HG03095 (cell line): ENCODE results near the gene NRXN2.

Experiments
- ATAC-seq: cut with Tn5 transposase; IDR thresholded peaks from one replicate; pipeline ENCODE4 v1.9.1; 2021; ENCODE audit warnings: moderate library complexity; ENCODE audit not compliant: unreplicated experiment

NRXN2 gene

DNA sequence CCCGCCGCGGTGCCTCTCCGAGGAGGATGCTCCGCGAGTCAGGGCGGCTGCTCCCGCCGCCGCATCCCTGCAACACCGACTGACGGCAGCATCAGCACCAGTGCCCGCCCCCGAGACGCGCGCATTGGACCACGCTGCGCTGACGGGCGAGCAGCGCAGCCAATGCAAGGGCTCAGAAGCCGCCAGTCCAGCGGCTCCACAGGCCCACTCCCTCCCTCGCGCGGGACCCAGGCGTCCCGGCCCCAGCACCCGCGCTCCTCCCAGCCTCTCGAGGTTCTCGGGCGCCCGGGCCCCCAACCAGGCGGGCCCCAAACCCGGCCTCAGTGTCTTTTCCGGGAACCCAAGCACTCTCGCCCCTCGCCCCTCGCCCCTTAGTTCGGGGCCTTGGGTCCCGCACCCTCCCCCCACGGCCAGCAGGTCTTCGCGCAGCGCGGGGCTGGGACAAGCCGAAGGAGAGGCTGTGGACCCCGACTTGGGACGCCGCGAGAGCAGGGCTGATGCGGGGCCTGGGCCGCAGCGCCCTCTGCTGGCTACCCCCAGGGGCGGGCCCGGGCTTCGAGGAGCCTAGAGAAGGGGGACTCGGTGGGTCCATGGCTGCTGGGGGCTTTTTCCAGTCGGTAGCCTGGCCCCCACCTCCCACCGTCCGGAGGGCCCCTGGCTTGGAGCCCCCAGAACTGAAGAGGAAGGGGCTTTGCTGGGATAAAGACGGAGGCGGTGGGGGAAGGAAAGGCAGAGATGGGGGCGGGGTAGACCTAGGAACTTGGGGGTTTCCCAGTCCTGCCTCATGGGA lies at the start of gene NRXN2:
NRXN2 (minus strand) TSS at position 81 of the 790 bp plus-strand sequence. CDS start 9,498 bp downstream, outside the sequence.
- peak; percentile 86 for ATAC-seq

DNA sequence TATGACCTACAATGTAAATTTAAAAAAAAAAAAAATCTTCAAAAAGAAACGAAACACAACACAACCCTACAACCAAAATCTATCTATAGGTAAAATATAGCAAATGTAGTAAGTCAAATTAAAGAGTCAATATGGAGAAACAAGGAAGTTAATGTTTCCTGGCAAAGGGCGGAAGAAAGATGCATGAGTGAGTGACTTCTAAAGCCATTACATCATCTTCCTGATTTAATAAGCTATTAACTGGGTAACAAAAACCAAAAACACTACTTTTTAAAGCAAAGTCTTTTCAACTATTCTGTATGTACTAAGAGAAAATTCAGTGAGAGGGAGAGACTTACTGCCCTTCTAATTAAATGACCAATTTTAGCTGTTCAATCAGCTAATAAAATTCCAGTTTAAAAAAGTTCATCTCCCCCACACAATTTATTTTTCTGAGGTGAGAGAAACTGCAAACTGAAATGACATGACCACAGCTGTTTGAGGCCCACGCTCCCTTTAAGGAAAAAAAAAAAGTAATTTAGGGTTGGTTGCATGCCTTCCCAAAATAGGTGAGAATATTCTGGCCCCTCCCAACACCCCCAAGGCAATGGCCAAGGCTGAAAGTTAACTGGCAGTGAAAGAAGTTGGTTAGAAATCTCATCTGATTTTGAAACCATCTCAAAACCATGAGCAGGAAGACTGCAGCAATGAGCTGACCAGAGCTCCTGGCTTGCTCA lies 49.5 kb upstream of the NRXN2 start:
- no peak for ATAC-seq

DNA sequence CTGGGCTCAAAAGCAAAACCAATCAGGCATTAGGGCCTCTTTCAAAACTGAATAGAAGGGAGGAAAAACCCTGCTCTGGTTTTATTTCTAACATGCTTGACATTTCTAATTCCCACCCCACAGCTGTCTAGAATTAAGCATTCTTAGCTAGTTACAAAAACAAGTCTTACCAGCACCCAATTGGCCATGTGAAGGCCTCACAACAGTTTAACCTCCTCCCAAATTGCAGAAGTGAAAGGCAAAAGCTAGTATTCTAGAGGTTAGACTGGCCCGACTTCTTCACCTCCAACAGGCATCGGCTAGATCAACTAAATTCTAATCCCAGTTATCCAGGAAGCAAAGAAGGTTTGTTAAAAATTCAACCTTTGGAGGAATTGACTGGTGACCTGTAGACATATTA lies 48.9 kb upstream of the NRXN2 start:
- ATAC-seq = no peak

DNA sequence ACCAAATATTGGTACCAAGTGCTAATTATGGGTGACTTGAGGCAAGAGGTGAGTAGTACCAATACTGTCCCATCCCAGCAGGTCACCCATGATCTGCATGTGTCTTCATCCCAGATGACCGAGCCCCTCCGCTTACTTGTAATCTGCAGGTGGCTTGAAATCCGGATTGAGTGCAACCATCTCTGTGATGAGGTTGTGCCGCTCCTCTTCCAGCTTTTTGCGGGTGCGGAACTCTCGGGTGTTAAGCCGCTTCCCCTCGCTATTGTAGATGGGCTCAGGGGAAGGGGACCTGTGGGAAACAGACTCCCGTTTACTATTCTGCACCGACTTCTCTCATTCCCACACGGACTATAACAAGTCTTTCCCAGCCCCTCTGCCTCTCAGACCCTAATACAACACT lies 47.1 kb upstream of the NRXN2 start:
- no peak for ATAC-seq

DNA sequence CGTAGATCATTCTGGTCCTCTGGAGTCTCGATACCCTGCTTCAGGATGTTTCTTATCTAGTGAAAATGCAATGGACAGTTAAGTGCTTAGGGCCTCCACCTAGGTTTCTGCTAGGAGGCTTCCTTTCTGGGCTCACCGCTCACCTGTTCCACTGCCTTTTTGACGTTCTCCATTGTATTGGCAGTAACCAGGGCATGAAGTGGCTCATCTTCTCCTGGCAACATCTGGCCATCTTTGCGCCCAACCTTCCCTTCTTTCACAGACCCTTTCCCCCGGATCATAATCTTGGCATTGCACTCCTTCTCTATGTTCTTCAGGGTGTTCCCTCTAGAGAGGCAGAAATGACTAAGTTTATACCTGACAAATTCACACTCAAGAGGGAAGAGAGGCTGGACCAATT lies 46.3 kb upstream of the NRXN2 start:
- no peak for ATAC-seq

DNA sequence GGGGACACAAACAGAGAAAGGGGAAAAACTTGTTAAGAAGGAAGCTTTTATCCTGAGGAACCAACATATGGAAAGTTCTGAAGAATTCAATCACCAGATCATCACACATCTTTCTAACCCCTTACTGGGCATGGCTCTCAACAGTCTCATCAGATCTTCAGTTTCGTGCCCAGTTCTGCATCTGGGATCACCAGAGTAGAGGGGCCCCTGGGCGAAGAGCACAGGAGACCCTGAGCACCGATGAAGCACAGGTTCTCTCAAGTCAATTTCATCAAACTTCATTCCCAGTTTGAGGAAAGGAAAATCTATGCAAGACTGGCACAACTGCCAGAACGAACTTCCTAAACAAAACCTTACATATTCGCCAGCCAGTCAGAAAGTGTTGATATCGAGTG lies 45.3 kb upstream of the NRXN2 start:
- no peak for ATAC-seq

DNA sequence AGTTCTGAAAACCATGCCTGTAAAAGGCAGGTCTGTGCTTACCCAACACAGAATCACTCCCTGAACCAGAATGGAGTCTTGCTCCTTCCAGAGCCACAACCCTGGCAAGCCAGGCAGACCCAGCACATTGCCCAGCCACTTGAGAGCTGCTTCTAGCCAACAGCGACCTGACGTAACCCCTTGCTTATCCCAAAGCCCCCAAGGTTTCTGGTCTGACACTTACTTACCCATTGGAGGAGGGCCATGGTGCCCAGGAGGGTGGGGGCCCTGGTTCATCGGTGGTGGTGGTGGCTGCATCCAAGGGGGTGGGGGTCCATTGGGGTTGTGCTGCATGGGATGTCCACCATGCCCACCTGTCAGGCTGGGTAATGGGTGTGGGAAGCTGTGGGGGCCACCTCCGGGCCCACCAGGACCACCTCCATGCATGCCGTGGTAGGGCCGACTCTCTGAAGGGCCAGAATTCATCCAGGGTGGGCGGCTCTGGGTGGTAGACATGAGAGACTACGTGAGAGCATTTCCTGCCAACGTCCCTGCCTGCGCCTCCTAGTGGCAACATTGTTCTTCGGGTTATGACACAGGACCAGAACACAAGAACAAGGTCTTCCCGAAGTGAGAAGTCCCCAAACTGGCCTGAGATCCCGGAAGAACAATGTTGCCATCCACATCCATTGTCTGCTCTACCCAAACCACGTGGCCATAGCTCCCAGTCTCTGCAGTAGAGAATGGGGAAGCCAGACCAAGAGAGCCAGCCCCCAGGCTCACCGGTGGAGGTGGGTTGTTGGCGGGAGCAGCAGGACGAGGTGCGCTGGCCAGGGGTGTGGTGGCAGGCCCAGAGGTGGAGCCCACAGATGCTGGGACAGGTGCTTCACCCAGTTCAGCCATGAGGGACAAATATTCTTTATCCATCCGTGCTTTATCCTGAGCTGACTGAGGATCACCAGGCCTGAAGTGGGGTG lies 44.6 kb upstream of the NRXN2 start:
- ATAC-seq = no peak

DNA sequence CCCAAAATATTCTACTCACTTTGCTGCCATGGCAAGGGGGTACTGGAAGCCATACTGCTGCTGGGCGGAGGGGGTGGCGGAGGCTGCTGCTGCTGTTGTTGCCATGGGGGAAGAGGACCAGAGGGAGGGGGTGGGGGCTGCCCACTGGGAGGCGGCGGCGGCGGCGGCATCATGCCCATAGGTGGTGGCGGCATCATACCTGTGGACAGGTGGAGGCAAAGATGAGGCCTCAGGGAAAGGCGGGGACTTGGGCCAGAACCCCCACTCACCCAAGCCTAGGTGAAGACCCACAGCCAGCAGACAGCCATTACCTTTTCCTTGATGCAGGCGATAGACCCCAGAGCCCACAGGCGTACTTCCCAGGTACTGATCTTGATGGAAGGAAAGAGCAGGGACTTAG lies 43.9 kb upstream of the NRXN2 start:
- ATAC-seq = no peak

DNA sequence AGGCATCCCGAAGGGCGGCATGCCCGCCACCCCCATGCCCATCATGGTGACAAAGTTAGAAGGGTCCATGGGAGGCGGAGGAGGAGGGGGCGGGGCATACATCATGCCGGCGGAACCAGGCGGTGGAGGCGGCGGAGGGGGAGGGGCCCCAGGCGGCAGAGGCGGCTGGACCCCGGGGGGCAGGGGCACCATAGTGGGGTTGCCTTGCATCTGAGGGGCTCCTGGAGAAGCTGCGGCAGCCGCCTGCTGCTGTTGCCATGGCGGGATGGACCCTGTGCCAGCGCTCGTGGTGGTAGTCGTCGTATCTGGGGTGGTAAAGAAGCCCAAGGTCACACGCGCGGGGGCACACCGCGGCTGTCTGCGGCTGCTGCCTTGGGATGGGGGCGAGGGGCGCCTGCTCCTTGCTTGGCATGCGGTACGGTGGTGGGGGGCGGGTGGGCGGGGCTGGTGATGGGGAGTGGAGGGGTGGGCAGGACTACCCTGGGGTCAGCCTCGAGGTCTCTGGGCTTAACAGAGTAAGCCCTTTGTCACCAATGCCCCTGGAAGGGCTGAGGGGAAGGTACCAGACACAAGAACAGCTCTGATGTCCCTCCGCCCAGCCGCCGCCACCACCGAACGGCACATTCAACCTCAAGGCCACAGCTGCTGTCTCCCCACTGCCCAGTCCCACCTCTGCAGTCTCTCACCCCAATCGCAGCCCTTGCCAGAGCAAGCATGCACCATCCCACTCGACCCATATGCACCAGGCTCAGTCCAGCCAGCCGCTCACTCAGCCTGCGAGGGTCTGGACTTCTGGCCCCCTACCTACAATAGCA lies 43.1 kb upstream of the NRXN2 start:
- no peak for ATAC-seq

DNA sequence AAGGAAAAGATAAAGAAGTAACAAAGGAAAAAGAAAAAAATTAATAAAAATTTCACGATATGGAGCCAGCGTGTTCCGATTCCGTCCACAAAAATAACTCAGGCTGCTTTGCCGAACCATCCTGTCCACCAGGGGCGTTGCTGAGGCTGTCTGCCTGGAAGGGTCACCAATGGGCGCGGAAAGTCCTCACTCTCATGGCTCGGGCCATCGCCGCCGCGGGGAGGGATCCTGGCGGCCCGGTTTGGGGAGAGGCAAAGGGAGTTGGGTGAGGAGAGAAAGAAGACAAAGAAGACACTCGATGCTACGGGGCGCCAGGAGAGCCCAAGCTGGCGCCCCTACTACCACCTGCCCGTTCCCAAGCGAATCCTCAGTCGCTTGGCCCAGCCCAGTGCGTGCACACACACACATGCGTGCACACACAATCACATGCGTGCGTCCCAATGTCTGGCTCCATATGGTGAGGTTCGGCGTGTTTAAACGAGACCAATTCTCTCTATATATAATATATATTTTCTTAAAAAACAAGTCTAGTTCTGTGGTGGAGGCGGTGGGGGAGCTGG lies 42.4 kb upstream of the NRXN2 start:
- no peak for ATAC-seq

DNA sequence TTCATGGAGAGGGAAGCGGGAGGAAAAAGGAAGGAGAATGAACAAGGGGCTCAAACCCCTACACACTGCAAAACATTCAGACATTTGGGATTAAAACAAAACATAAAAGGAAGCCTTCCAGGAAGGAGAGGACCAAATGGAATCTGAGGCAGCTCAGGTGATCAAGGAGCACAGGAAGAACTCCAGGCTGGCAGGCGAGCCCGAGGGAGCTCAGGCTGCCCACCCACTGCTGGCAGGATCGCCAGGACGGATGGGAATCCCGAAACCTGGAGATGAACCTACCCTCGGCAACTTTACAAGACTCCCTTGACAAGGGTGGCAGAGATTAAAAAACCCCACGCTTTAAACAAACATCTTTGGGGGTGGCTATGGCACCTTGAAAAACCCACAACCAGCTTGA lies 41.8 kb upstream of the NRXN2 start:
- no peak for ATAC-seq

DNA sequence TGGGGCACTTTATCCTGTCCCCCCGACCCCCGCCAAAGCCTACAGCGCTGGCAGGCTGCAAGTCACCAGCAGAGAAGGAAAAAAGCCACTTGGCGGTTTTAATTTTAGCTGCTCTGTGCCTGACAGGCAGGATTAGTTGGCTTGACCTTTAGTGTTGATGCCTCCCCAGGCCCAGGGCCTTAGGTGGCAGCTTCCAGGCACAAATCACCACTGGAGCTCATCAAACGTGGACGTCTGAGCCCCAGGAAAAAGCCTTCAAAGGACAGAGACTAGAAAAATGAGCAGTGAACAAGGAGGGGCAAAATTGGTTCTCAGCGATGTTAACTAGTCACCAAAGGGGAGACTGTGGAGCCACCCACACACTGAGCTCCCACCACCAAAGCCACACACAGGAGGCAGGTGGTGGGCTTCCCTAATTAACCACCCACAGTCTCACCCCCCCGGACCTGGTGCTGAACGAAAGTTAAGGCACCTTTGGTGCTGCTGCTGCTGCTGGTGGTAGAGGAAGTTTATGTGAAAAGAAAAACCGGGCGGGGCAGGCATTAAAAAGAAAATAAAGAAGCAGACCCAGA lies 41.1 kb upstream of the NRXN2 start:
- ATAC-seq = no peak

DNA sequence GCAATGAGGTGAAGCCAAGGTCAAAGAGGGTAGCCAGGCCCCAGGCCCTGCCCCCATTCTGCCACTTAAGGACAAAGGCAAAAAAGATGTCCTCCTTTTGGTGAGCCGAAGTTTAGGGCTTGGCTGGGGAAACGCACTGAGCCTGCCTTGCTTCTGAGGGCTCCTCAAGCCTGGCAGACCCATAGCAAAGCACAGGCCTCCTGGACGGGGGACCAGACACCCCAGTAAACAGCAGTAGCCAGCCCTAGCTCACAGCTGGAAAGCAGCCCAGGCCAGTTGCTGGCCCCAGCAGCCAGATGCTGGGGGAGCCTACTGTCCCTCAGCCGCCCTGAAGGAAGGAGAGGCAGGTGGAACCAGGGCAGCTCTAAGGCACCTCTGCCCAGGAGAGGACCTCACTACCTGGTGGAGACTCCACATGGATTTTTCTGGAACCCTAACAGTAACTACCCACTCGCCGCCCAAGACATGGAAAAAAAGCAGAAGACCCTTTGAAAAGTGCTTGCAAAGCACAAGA lies 40.6 kb upstream of the NRXN2 start:
- no peak for ATAC-seq

DNA sequence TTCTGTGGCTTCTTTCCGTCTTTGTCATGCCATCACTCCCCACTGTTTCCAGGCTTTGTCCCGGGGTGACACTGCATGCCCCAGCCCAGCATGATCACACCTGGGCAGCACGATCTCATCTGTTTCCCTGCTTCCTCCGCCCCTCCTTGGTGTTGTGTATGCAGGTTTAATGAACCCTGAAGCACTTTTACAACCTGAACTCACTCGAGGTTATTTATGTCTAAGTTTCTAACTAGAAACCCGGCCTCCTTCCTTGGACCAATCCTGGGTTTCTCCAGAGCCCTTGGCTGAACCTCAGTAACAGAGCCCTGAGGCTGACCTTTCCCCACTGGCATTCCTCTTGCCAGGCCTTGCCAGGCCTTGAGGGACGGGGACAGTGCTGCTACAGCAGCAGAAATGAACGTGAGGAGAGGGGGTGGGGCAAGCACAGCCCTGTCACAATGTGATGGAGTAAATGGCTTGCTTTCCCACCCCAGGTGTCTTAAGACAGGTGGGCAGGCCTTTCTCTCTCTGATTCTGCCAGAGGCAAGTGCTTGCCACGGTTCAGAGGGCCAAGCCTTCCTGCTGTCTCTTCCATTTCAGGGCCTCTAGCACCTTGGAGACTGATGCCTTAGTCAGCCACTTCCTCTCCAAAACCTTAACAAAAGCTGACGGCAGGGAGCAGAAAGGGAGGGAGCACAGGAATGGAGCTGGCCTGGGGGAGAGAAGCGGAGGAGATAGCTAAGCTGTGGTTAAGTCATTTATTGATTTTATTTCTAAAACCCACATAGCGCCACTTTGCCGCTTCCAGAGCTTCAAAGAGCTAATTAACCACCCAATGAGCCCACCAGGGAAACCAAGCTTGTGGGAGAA lies 39.9 kb upstream of the NRXN2 start:
- no peak for ATAC-seq

DNA sequence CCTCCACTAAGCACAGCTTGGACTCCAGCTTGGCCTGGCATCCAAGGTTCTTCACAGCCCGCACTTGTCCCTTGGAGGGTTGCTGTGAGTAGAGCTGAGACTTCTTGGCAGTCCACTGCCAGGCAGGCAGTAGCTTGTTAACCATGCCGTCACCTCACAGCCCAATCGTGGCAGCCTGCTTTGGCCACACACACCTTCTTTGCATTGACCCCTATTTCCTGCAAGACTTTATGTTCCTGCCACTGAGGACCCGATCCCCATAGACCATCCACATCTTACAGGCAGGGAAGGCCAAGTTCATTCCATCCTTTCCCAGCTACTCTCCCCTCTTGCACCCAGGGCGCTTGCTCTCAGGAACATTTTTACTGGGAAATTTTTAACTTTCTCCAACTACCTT lies 39.3 kb upstream of the NRXN2 start:
- ATAC-seq = no peak

DNA sequence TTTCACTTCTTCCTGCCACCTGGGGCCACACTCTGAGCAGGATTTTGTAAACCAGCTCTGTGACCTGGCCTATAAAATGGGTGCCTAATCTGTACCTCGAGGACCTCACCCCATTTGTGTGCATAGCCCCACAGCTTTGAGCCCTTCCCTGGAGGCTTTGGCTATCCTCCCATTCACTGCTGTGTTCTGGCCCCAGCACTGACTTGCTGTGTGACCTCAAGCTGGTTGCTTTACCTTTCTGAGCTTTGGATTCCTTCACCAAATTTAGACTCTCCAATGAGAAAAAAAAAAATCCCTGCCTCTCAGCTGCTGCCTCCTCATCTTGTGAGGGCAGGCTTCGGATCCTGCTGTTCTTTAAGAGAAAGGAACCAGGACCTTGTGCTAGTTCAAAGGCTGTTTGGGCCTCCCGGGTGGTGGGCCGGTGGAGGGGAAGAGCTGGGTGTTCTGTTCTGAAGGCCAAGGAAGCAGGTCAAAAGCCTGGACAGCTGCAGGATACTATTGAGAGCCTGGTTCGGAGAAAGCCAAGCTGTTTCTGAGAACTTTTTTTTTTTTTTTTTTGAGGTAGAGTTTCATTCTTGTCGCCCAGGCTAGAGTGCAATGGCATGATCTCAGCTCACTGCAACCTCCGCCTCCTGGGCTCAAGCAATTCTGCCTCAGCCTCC lies 37.9 kb upstream of the NRXN2 start:
- ATAC-seq = no peak

DNA sequence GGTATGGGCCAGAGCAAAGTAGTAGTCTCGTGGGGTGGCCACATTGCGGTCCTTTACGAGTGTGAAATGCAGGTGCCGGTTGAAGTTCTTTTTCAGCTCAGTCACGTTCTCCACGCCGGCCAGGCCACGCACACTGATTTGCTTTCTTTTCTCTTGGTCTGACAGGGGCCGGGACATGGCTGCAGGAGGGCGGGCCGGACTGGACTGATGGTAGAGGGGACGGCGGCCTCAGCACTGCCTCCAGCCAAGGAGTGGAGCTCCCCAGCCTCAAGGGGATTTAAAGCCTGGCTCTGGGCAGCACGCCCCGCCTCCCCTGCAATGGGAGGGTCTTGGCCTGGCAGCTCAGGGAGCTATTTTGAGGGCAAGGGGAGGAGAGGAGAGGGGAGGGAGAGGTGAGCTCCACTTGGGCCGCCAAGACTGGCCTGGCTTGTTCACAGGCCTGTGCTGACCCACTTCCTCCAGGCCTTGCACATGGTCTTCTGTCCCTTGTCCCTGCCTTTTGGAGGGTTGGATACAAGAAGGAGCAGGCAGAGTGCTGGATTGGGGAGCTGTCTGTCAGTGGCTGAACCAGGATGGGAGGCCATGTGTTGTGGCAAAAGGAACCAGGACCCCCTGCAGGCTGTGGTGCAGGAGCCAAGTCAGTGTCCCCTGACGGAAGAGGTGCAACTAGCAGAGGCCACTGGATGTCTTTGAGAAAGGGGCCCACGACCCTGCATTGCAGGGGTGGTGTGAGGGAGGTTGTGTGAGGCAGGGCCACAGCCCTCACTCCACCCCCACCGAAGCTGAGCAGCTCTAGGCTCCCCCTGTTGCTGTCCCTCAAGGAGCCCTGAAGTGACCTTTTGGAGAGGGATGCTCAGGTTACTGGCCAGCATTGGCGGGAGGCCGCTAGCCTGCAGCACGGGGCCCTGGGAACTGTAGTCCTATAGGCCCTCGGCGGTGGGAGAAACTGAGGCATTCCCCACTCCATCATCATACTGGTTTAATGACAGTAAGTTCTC lies 37.0 kb upstream of the NRXN2 start, which contains the start of gene PYGM:
PYGM (minus strand) TSS at position 253 of the 998 bp plus-strand sequence; CDS start at position 177, 76 bp downstream.
- no peak for ATAC-seq
